ENCODE measurements around the gene MRTFA.

- TF ChIP-seq POLR2A (IDR thresholded peaks at IDR 0.05) (no peak), CTCF (IDR thresholded peaks at IDR 0.05) (no peak)
These were observed 117.1 kb downstream of the MRTFA start for GRCh38 chr22:40519284-40519947.

Measured in prostate gland (tissue), 2 donors.